RWPE2 (cell line): ENCODE results near the gene HDAC9.
A peak's percentile ranks its signal among the peaks of the same experiment; 100 is the strongest.
"Not testable (repeated sequence)": the region's sequence is repeated elsewhere in the genome, so short reads cannot be mapped to it uniquely, and the experiment has no call there.

Experiments
- ATAC-seq: fragments of 200-7000 bp; cut with Tn5 transposase; 3 replicates; pipeline ENCODE4 v1.9.1; 2021; ENCODE audit warnings: low read depth
- DNase-seq: peaks from one replicate; pipeline ENCODE4 v3.0.0-alpha.2; 2020; ENCODE audit warnings: low spot score
- H3K27ac ChIP-seq: fragments of 450-650 bp; 2 replicates; pipeline ENCODE4 v1.5.1; 2017; ENCODE audit warnings: mild to moderate bottlenecking; ENCODE audit not compliant: poor library complexity, severe bottlenecking
- H3K27me3 ChIP-seq: fragments of 250-450 bp; sonication (Bioruptor Pico); 2 replicates; pipeline ENCODE4 v1.5.1; 2021; ENCODE audit warnings: mild to moderate bottlenecking, moderate library complexity; ENCODE audit not compliant: insufficient read depth, poor library complexity, severe bottlenecking
- H3K36me3 ChIP-seq: fragments of 250-450 bp; sonication (Bioruptor Pico); 2 replicates; pipeline ENCODE4 v1.5.1; 2020; ENCODE audit warnings: low read depth, mild to moderate bottlenecking, moderate library complexity
- H3K4me1 ChIP-seq: fragments of 250-450 bp; sonication (Bioruptor Pico); 2 replicates; pipeline ENCODE4 v1.5.1; 2021; ENCODE audit warnings: mild to moderate bottlenecking, moderate library complexity; ENCODE audit not compliant: insufficient read depth, poor library complexity, severe bottlenecking
- H3K4me3 ChIP-seq: fragments of 250-450 bp; sonication (Bioruptor Pico); 2 replicates; pipeline ENCODE4 v1.5.1; 2021; ENCODE audit warnings: mild to moderate bottlenecking, moderate library complexity; ENCODE audit not compliant: severe bottlenecking
- H3K9me3 ChIP-seq: fragments of 250-450 bp; sonication (Bioruptor Pico); 2 replicates; pipeline ENCODE4 v1.5.1; 2021; ENCODE audit warnings: mild to moderate bottlenecking, moderate library complexity; ENCODE audit not compliant: severe bottlenecking
- CTCF ChIP-seq: fragments of 450-650 bp; IDR thresholded peaks from one replicate; pipeline ENCODE4 v1.5.1; 2017; ENCODE audit warnings: mild to moderate bottlenecking, moderate library complexity; ENCODE audit not compliant: poor library complexity, severe bottlenecking

The HDAC9 gene

GRCh38 chr7:18952846-18953245 is 457.3 kb downstream of the HDAC9 start:
- H3K36me3 ChIP-seq: no peaks in the 10 kb centered on the region
- ATAC-seq: no peak

GRCh38 chr7:18958627-18959026 is 463.1 kb downstream of the HDAC9 start:
- TF ChIP-seq CTCF: no peak
- Histone ChIP-seq H3K27ac (no peak overlapping the region), H3K9me3 (no peaks in the 10 kb centered on the region)

More at GRCh38 chr7:18952846-18953245, 457.3 kb downstream of the HDAC9 start:
- Histone ChIP-seq H3K27ac (no peak overlapping the region), H3K9me3 (no peaks in the 10 kb centered on the region), H3K4me3 (no peak overlapping the region), H3K4me1 (no peaks in the 10 kb centered on the region), H3K27me3 (no peaks in the 10 kb centered on the region)
- DNase-seq: no peak
- TF ChIP-seq CTCF: no peak

GRCh38 chr7:18960725-18961124 is 465.2 kb downstream of the HDAC9 start:
- ATAC-seq: no peak
- no peaks in the 10 kb centered on the region for H3K27me3 ChIP-seq
- TF ChIP-seq CTCF: no peak

More at GRCh38 chr7:18958627-18959026, 463.1 kb downstream of the HDAC9 start:
- H3K36me3 ChIP-seq: no peaks in the 10 kb centered on the region
- peaks cover 11% of the 10 kb centered on the region for H3K4me1 ChIP-seq
- no peak overlapping the region for H3K4me3 ChIP-seq
- H3K27me3 ChIP-seq: no peaks in the 10 kb centered on the region
- ATAC-seq: peak; percentile 29; the same call in 2 of the 3 replicates
- no peak for DNase-seq

GRCh38 chr7:18962031-18962430 is 466.5 kb downstream of the HDAC9 start:
- H3K27me3 ChIP-seq: no peaks in the 10 kb centered on the region
- ATAC-seq: peak; percentile 74
- H3K27ac ChIP-seq: no peak overlapping the region
- no peaks in the 10 kb centered on the region for H3K9me3 ChIP-seq
- no peak for DNase-seq
- peaks cover 11% of the 10 kb centered on the region for H3K4me1 ChIP-seq
- no peaks in the 10 kb centered on the region for H3K36me3 ChIP-seq
- no peak for TF ChIP-seq CTCF
- H3K4me3 ChIP-seq: no peak overlapping the region

More at GRCh38 chr7:18960725-18961124, 465.2 kb downstream of the HDAC9 start:
- H3K27ac ChIP-seq: no peak overlapping the region
- H3K9me3 ChIP-seq: no peaks in the 10 kb centered on the region
- DNase-seq: no peak
- H3K4me3 ChIP-seq: no peak overlapping the region
- no peaks in the 10 kb centered on the region for H3K36me3 ChIP-seq
- peaks cover 11% of the 10 kb centered on the region for H3K4me1 ChIP-seq

GRCh38 chr7:18965657-18966056 is 470.1 kb downstream of the HDAC9 start:
- H3K27me3 ChIP-seq: no peaks in the 10 kb centered on the region
- no peaks in the 10 kb centered on the region for H3K9me3 ChIP-seq
- ATAC-seq (no peak), DNase-seq (no peak)
- no peak overlapping the region for H3K4me3 ChIP-seq
- no peaks in the 10 kb centered on the region for H3K36me3 ChIP-seq
- peaks cover 5% of the 10 kb centered on the region for H3K4me1 ChIP-seq
- no peak for TF ChIP-seq CTCF
- no peak overlapping the region for H3K27ac ChIP-seq

GRCh38 chr7:18967755-18968154 is 472.2 kb downstream of the HDAC9 start:
- DNase-seq, H3K27ac ChIP-seq, H3K4me1 ChIP-seq, H3K36me3 ChIP-seq, H3K4me3 ChIP-seq, H3K9me3 ChIP-seq, ATAC-seq, H3K27me3 ChIP-seq: not testable (repeated sequence)
